B cell (primary cell): ENCODE data around the gene AQP3. TPM values are rescaled to one million over a fixed set of nuclear protein-coding genes. Genes with fewer than 3 reads are reported as not detected.

Source experiments
- ATAC-seq: fragments of 200-7000 bp; cut with Tn5 transposase; one replicate; pipeline ENCODE4 v1.10.0; 2021; ENCODE audit warnings: low read depth, mild to moderate bottlenecking, moderate number of reproducible peaks, moderate library complexity
- CTCF ChIA-PET: fragments of 350-600 bp; sonication (Branson Sonifier 250); formaldehyde crosslinking; loops from one replicate; lab custom pipeline; 2021; ENCODE audit warnings: antibody characterized with exemption, inconsistent platforms; lab: Charles Lee
- POLR2A ChIA-PET: fragments of 350-600 bp; sonication (Branson Sonifier 250); formaldehyde crosslinking; loops from one replicate; lab custom pipeline; 2021; ENCODE audit warnings: antibody characterized with exemption; lab: Charles Lee
- DNase-seq: peaks from one replicate; pipeline ENCODE4 v3.0.0; 2013
- H2AFZ ChIP-seq: 2 replicates; pipeline ENCODE4 v1.6.1; 2012; ENCODE audit warnings: mild to moderate bottlenecking, low read depth, low read length; ENCODE audit not compliant: insufficient read depth, poor library complexity, severe bottlenecking
- H3K27ac ChIP-seq, 2 donors: 1 replicate in 1 of 2; 2 replicates in 1 of 2; pipeline ENCODE4 v1.5.1; 2012 to 2013; ENCODE audit warnings: low read length in 2 of 2, mild to moderate bottlenecking in 2 of 2, moderate library complexity in 1 of 2
- H3K27me3 ChIP-seq, 4 experiments: fragments of 200-600 bp in 1 of 4; sonication (generic) in 1 of 4; replicated peaks in 1 of 4; 1 replicate in 2 of 4; 2 replicates in 2 of 4; pipeline versions ENCODE4 v1.6.1 to v1.7.0; 2013 to 2016; ENCODE audit warnings: low read length in 3 of 4, mild to moderate bottlenecking in 2 of 4, mixed read lengths in 1 of 4, moderate library complexity in 1 of 4; ENCODE audit not compliant: insufficient read depth in 4 of 4, control insufficient read depth in 3 of 4; ENCODE audit errors: control extremely low read depth in 1 of 4
- H3K36me3 ChIP-seq, 2 experiments: replicated peaks in 1 of 2; 1 replicate in 1 of 2; 2 replicates in 1 of 2; pipeline versions ENCODE4 v1.6.1 to v1.7.1; 2013; ENCODE audit warnings: low read length in 1 of 2; ENCODE audit not compliant: insufficient read depth in 2 of 2, control insufficient read depth in 1 of 2; ENCODE audit errors: control extremely low read depth in 1 of 2, extremely low read depth in 1 of 2
- H3K4me1 ChIP-seq, 2 donors: fragments of 200-600 bp in 1 of 2; sonication (generic) in 1 of 2; 1 replicate in 1 of 2; 2 replicates in 1 of 2; pipeline versions ENCODE4 v1.5.1 to v1.6.1; 2013 to 2017; ENCODE audit warnings: low read length in 2 of 2; ENCODE audit not compliant: control insufficient read depth in 2 of 2, insufficient read depth in 2 of 2
- H3K4me2 ChIP-seq: replicated peaks from 2 replicates; pipeline ENCODE3; 2012; ENCODE audit warnings: mild to moderate bottlenecking, low read depth, low read length; ENCODE audit not compliant: poor library complexity, severe bottlenecking
- H3K4me3 ChIP-seq, 5 experiments: fragments of 200-600 bp in 1 of 5; sonication (generic) in 1 of 5; 1 replicate in 3 of 5; 2 replicates in 2 of 5; pipeline versions ENCODE4 v1.5.1 to v1.7.0; 2011 to 2016; ENCODE audit warnings: low read length in 4 of 5, mild to moderate bottlenecking in 4 of 5, low read depth in 2 of 5, control low read depth in 1 of 5, moderate library complexity in 1 of 5; ENCODE audit not compliant: insufficient read depth in 1 of 5; ENCODE audit errors: control extremely low read depth in 1 of 5, extremely low read depth in 1 of 5
- H3K79me2 ChIP-seq: fragments of 200-600 bp; sonication (generic); one replicate; pipeline ENCODE4 v1.6.0; 2016; ENCODE audit warnings: low read length; ENCODE audit not compliant: control insufficient read depth, insufficient read depth
- H3K9ac ChIP-seq: fragments of 200-600 bp; sonication (generic); 2 replicates; pipeline ENCODE4 v1.6.1; 2017; ENCODE audit warnings: mild to moderate bottlenecking, low read length, moderate library complexity
- H3K9me3 ChIP-seq, 3 donors: one replicate each; pipeline versions ENCODE4 v1.6.1 to v1.7.1; 2013; ENCODE audit warnings: low read length in 2 of 3; ENCODE audit not compliant: control insufficient read depth in 2 of 3, insufficient read depth in 1 of 3; ENCODE audit errors: control extremely low read depth in 1 of 3
- H4K20me1 ChIP-seq: 2 replicates; pipeline ENCODE4 v1.6.0; 2012; ENCODE audit warnings: mild to moderate bottlenecking, low read length; ENCODE audit not compliant: insufficient read depth, control insufficient read depth, poor library complexity, severe bottlenecking
- H3K27ac Mint-ChIP-seq: one replicate; pipeline ENCODE4 v1.8.0; 2021; ENCODE audit warnings: mixed read lengths
- H3K27me3 Mint-ChIP-seq: one replicate; pipeline ENCODE4 v1.8.0; 2021; ENCODE audit warnings: mixed read lengths
- H3K4me1 Mint-ChIP-seq: one replicate; pipeline ENCODE4 v1.8.0; 2021; ENCODE audit warnings: mixed read lengths
- H3K4me3 Mint-ChIP-seq: one replicate; pipeline ENCODE4 v1.8.0; 2021; ENCODE audit warnings: mixed read lengths
- H3K9me3 Mint-ChIP-seq: one replicate; pipeline ENCODE4 v1.8.0; 2022; ENCODE audit warnings: mixed read lengths; ENCODE audit not compliant: insufficient read depth
- CTCF ChIP-seq: fragments of 200-600 bp; IDR thresholded peaks from one replicate; pipeline ENCODE4 v1.8.0; 2022; ENCODE audit warnings: antibody characterized with exemption, mild to moderate bottlenecking
- EZH2 ChIP-seq: IDR thresholded peaks from 2 replicates; pipeline ENCODE4 v1.6.1; 2012; ENCODE audit warnings: borderline replicate concordance, low read depth, mild to moderate bottlenecking, moderate library complexity, low read length; ENCODE audit not compliant: insufficient read depth, poor library complexity, severe bottlenecking
- WGBS: methylation state at CpG from one replicate; pipeline ENCODE4 v1.1.5; 2013; ENCODE audit warnings: missing lambda C conversion rate; ENCODE audit not compliant: insufficient coverage; 5-methylcytosine and 5-hydroxymethylcytosine counted together
- intact Hi-C: fragments of 100-400 bp; cut with micrococcal nuclease; formaldehyde crosslinking; loops from one replicate; pipeline ENCODE4 v1.10.0; 2022
- polyA plus RNA-seq: library from polyadenylated mRNA; depleted of rRNA; stranded (reverse); fragments of >200 nt; gene quantifications from 2 replicates; pipeline ENCODE4 v1.2.3, GENCODE V29; 2012
- total RNA-seq, 2 donors: library from RNA; stranded (reverse); fragments of 120-200 nt in 1 of 2; gene quantifications; 1 replicate in 1 of 2; 2 replicates in 1 of 2; pipeline versions ENCODE4 v1.2.3 to v1.2.4, GENCODE V29; 2013 to 2022

Gene AQP3
- total and polyA plus RNA-seq, 2 donors (not counting 1 experiment from before 2014, with no cell fraction given), result 1.8 to 10.0 TPM

DNA sequence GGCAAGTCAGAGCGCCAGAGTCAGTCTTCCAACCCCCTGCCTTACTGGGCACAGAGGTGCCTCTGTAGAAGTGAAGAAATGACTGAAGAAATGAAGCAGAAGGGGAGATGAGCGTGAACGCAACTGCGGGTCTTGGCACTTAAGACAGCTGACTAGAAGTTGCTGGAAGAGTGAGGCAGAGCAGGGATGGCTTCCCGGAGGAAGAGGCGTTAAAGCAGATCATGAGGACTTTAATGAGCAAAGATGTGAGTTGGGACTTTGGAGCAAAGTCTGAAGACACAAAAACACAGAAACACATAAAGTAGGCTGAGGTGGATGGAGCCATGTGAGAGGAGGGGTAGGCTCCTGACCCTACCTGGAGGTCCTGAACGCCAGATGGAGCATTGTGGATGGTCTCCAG, 7.2 kb downstream of the AQP3 start:
- Histone ChIP-seq H3K27me3 (peaks cover 0 to 3% (median 0%) of the 10 kb centered on the region in 4 experiments), H3K79me2 (no peaks in the 10 kb centered on the region), H3K27ac (no peak overlapping the region), H3K4me1 (peaks cover 0 to 5% of the 10 kb centered on the region in 2 donors), H2AFZ (no peak overlapping the region), H3K9ac (no peak overlapping the region), H3K9me3 (no peaks in the 10 kb centered on the region), H3K4me2 (no peak overlapping the region), H4K20me1 (no peaks in the 10 kb centered on the region), H3K4me3 (no peak overlapping the region), H3K36me3 (no peaks in the 10 kb centered on the region)
- DNase-seq (no peak), ATAC-seq (no peak)
- intact Hi-C loops, result no loop called here
- peaks cover 5% of the 10 kb centered on the region for H3K4me1 Mint-ChIP-seq
- ChIA-PET POLR2A (no interaction called here), CTCF (no interaction called here)
- 98% methylated on average over 7 of the region's 7 CpGs for WGBS
- H3K4me3 Mint-ChIP-seq, result no peak overlapping the region
- H3K27ac Mint-ChIP-seq, result no peak overlapping the region
- peaks cover 5% of the 10 kb centered on the region for H3K27me3 Mint-ChIP-seq
- TF ChIP-seq CTCF (no peak), EZH2 (no peak)
- no peaks in the 10 kb centered on the region for H3K9me3 Mint-ChIP-seq

GRCh38 chr9:33439731-33440130, 7.7 kb downstream of the AQP3 start:
- Histone ChIP-seq H3K79me2 (no peaks in the 10 kb centered on the region), H3K36me3 (no peaks in the 10 kb centered on the region), H4K20me1 (no peaks in the 10 kb centered on the region), H3K4me1 (peaks cover 0 to 5% of the 10 kb centered on the region in 2 donors), H3K9ac (no peak overlapping the region), H3K4me2 (no peak overlapping the region), H3K9me3 (no peaks in the 10 kb centered on the region), H3K27me3 (peaks cover 0 to 3% (median 0%) of the 10 kb centered on the region in 4 experiments), H3K27ac (no peak overlapping the region), H2AFZ (no peak overlapping the region), H3K4me3 (no peak overlapping the region)
- ChIA-PET CTCF (no interaction called here), POLR2A (no interaction called here)
- Mint-ChIP-seq H3K4me1 (peaks cover 4% of the 10 kb centered on the region), H3K9me3 (no peaks in the 10 kb centered on the region), H3K27me3 (peaks cover 5% of the 10 kb centered on the region), H3K4me3 (no peak overlapping the region), H3K27ac (no peak overlapping the region)
- no peak for ATAC-seq
- WGBS, result 79% methylated on average over 4 of the region's 6 CpGs
- no peak for DNase-seq
- intact Hi-C loops, result no loop called here
- no peak for TF ChIP-seq EZH2
- no peak for TF ChIP-seq CTCF
